NCI-H1436 (cell line): Measurements from ENCODE around the gene LDAH.
A peak's percentile ranks its signal among the peaks of the same experiment; 100 is the strongest.

Experiments used
- DNase-seq: peaks from one replicate; lab custom pipeline; 2025; lab: John Stamatoyannopoulos, UW

The LDAH gene

GRCh38 chr2:20652141-20652540, 170.8 kb downstream of the LDAH start:
- DNase-seq = no peak

DNA sequence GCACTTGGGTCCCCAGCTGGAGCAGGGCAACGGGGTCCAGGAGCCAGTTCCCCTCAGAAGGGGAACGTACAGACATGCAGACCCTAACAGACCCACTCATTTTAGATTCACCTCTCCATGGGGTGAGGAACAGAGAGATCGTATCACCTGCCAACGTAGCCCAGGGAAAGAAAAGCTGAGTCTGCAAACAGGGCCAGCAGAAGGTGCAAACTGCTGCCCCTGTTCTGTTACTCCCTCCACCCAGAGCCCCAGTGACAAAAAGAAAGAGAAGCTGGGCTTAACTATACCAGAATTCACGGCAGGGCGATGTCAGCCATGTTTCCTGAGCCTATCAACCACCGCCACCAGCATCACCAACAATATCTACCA, 171.2 kb downstream of the LDAH start:
- DNase-seq = no peak

DNA sequence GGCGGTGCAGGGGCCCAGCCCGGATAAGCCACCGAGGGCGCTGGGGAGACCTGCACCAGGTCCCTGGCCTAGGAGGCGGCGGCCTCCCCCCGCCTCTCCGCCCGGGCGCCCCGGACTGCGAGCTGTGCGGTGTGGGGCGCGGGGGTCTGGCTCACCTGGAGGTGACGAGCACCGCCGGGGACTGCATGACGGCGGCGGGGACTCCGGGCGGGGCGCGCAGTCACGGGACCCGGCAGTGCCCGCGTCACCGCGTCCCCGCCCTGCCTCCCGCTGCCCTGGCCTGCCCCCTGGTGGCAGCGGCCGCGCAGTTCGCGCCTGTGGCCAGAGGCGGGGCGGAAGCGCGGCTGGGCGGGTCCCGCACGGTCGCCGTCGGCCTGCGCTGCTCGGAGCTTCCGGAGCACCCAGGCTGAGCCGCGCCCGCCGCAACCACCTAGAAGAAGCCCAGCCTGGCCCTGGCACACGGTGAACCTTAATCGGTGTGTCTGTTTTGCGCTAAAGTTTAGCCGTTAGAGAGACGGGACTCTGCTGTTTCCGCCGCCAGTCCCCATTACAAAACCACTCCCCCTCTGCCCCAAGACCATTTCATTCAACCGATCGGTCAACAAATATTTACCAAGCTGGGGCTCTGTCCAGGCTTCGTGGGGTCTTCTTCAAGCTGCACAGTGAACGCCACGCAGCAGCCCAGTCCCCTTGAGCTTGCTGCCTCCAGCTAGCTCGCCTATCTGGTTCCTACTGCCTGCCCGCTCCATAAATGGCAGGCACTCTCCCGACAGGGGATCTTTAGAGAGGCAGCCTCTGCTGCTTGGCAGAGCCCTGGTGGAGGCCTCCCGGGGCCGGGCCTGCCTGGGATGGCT, 171.8 kb downstream of the LDAH start, which contains the start of gene HS1BP3:
TSS of gene HS1BP3 (minus strand) at position 222 of the 854 bp plus-strand sequence. CDS start at position 187, 35 bp downstream.
- DNase-seq = peak; percentile 87

DNA sequence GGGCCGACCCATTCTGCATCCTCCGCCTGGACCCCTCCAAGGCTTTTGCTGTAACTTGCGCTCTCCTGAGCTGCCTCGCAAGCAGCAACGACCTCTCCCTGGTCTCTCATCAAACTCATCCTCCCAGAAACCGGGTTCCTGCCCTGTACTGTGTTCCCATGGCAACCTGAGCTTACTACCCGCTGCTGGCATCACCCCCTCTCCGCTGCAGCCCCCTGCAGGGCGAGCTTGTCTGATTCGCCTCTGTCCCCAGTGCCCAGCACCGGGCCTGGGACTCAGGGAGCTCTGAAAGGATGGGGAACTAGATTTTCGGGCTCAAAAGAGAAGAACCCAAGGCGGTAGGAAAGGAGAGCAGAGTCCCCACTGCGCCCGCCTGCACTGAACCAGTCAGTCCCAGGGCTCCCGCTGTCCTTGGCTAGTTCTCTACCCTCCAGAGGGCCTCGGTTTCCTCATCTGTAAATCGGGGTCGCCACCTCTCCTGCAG, 172.5 kb downstream of the LDAH start:
- DNase-seq = peak; percentile 17

GRCh38 chr2:20649976-20650375, 172.9 kb downstream of the LDAH start:
- DNase-seq = no peak

GRCh38 chr2:20649576-20649975, 173.3 kb downstream of the LDAH start:
- no peak for DNase-seq

GRCh38 chr2:20648831-20649230, 174.1 kb downstream of the LDAH start:
- no peak for DNase-seq

GRCh38 chr2:20648206-20648605, 174.7 kb downstream of the LDAH start:
- no peak for DNase-seq

- DNase-seq = no peak
Measured at GRCh38 chr2:20647738-20648137, 175.2 kb downstream of the LDAH start.

GRCh38 chr2:20647211-20647610, 175.7 kb downstream of the LDAH start:
- DNase-seq = no peak

GRCh38 chr2:20646446-20646845, 176.5 kb downstream of the LDAH start:
- DNase-seq = no peak

- DNase-seq = no peak
Measured at GRCh38 chr2:20645761-20646160, 177.1 kb downstream of the LDAH start.

DNA sequence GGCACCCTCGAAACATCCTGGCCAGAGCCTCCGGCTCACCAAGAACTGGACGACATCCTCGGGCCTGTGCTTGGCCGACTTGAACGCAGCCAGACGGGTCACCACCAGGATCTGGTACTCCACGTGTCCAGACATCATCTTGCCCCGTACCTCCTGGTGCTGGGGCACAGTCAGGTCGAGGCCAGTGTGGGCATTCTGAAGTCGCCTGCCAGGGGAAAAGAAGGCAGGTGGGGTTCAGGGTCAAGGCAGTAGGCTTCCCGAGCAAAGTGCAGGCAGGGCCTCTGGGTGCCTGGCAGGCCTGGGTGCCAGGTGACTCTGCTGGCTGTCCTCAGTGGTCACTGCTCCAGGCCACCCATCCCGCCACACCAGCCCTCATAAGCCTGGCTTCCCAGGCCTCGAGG, 177.6 kb downstream of the LDAH start:
- no peak for DNase-seq

DNA sequence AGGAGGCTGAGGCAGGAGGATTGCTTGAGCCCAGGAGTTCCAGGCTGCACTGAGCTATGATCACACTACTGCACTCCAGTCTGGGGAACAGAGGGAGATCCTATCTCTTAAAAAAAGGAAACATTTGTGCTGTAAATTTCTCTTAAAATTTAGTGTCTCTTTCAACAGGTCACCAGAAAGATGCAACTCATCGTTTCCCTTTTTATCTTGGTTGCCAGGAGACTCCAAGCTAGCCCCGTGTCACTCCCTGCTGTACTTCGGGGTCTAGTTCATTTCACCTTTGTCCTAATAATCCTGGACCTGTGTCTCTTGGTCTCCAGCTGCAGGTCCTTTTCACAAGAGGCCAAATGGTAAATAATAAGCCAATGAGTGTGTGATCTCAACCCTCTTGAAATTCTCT, 179.1 kb downstream of the LDAH start:
- DNase-seq = no peak

- no peak for DNase-seq
Measured at GRCh38 chr2:20643060-20643459, 179.8 kb downstream of the LDAH start.

DNA sequence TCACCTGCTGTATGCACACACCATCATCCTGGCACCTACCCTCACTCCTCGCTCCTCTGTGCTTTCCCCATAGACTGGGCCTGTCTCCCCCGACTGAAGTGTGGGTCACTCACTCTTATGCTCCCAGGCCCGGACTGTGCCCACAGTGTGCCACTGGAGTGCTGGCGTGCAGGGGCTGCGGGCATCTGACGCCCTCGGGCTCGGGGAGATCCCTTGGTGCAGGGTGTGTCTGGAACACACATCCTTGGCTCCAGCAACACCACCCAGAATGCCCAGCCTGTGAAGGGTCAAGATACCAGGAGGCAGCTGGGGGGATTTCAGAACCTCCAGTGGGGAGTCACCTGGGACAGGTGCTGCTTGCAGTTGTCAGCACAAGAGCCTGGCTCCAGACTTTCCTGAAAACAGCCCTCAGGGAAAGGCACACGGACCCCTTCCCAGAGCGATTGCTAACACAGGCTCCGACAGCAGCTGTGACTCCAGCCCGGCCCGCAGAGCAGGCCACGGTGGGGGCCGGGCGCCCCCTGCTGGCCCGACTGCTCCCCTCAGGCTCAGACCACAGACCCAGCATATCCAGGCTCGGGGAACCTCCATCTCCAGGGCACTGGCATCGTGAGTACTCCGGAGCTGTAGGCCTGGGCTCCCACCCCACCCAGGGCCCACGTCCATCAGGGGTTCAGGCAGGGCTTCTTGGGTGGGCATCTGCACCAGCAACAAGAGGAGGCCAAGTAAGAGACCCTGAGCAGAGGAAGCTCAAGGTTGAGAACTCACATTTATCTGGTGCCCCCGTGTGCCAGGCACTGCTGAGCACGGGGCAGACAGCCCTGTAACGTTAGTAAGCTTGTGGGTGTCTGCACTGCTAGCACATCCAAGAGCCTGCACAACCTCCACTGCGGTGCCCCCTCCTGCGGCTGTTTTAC, 180.6 kb downstream of the LDAH start:
- peak; percentile 42 for DNase-seq

DNA sequence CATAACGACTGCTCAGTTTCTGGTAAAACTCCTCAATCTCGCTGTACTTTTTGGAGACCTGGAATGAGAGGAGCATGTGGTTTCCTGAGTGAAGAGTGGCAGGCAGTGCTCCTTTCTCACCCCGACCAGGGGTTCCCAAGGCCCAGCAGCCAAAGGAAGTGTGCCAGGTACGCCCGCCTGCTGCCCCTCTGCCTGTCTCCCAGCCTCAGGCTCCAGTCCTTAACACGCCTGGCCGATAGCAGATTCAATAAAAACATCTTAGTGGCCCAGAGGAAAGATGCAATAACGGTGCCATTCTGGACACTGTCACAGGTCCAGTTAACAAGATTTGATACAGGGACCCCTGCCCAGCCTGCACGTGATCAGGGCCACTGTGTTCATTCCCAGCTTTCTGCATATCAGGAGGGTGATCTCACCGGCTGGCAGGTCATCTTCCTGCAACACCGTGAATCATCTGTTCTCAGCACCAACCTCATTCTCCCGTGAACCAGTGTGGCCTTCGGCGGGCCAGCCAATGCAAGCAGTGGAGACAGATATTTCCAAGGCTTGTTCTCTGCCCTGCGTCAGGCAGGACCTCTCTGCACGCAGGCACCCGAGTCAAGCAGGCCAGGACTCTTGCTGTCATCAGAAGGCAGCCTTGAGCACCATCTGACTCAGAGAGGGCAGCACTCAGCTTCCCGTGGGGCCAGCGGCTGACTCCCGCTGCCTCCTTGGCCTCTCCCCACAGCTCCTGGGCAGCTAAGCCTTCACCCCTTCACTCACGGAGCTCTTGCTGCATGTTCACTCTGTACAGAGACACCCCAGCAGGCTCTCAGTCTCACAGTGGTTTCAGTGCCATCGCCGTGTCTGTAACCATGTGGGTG, 181.5 kb downstream of the LDAH start:
- DNase-seq = no peak

DNA sequence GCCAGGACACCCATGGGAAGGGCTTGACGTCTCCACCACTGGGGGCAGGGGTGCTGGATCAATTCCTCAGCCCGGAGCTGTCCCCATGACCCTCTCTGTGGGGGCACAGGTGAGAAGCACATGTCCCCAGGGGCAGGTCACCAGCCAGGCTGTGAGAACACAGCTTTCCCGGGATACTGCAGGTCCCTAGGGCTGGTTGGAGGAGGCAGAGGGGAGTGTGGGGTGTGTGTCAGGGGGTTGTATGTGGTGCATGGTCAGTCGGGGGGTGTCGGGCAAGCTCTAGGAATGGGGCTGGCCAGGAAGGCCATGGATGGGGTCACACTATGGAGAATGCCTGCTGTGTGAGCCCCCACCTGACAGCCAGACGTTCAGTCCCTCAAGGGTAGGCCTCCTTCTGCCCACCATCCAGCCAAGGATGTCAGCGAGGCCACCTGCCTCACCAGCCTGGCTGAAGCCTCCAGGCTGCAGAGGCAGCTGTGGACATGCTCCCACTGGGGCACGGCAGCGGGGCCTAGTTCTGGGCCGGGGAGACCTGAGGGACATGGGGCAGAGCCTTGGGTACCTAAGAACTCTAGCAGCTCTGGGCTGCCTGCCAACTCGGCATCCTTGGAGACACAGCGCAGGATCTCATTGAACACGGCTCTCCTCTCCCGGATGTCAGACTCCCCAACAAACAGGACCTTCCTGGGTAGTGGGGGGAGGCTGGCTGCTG, 182.3 kb downstream of the LDAH start:
- DNase-seq = no peak

DNA sequence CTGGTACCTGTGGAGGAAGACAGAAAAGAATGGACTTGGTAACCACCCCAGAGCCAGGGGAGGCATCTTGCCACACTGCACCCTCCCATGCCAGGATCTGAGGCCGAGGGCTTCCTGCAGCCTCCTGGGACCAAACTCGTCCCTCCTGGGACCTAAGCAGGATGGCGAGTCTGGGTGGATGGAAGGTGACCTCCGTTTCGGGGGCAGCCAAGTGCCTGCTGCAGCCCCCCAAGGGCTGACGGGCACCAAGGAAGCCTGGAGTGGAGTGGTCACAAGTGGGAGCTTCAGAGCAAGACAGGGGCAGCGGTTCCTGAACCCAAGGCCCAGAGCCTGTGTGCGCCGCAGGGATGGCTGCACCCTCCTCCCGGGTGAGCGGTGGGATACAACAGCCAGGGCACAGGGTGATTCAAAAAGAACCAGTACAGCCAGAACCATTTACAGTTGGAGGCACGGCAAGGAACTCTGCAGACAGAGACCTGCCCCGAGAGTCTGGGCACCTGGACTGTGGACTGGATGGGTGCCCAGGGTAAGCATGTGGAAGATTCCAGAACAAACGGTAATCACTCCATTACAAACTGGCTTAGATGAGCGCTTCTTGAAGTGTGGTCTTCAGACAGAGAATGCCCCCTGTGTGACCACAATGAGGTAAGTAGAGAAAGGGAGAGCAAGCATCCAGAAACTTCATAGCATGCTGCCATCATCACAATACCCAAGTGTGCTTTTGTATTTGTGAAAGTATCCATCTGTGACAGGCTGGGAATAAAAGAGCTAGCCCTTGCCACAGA, 184.1 kb downstream of the LDAH start:
- DNase-seq = no peak

- no peak for DNase-seq
Measured at GRCh38 chr2:20638014-20638413, 184.9 kb downstream of the LDAH start.
